Measurements from ENCODE around the gene SLMAP. TPM values are rescaled to one million over a fixed set of nuclear protein-coding genes. Genes with fewer than 3 reads are reported as not detected.
"Not testable (repeated sequence)": the region's sequence is repeated elsewhere in the genome, so short reads cannot be mapped to it uniquely, and the experiment has no call there.

SLMAP gene
- total RNA-seq, 4 donors from 2014 or later = 49.5 to 56.0 (median 51.0) TPM

GRCh38 chr3:57855281-57855680 is 99.2 kb downstream of the SLMAP start:
- no peak overlapping the region for H3K4me3 ChIP-seq (ENCODE audit: low read depth, poor library complexity, severe bottlenecking)
- DNase-seq (ENCODE audit: low spot score in 2 of 2) = no peak
- intact Hi-C loops (cut with DNase I; ENCODE audit: low total_unique reads) = no loop called here
- no peak for TF ChIP-seq POLR2A (IDR thresholded peaks at IDR 0.05)
- WGBS, 2 donors = 97 to 100% methylated on average over 1 of the region's 1 CpG

DNA sequence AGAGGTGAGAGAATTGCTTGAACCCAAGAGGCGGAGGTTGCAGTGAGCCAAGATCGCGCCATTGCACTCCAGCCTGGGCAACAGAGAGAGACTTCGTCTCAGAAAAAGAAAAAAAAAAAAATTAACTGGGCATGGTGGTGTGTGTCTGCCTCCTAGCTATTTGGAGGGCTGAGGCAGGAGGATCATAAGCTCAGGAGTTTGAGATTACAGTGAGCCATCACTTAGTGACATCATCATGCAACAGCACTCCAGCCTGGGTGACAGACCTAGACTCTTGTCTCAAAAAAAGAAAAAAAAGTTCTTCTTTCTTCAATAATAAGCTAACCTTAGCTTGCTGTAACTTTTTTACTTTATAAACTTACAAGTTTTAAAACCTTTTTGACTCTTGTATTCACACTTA is 99.8 kb downstream of the SLMAP start:
- no peak overlapping the region for H3K4me3 ChIP-seq (ENCODE audit: low read depth, poor library complexity, severe bottlenecking)
- WGBS, 2 donors = 86 to 91% methylated on average over 4 of the region's 4 CpGs
- intact Hi-C loops (cut with DNase I; ENCODE audit: low total_unique reads) = no loop called here
- no peak for DNase-seq (ENCODE audit: low spot score in 2 of 2)
- TF ChIP-seq POLR2A (IDR thresholded peaks at IDR 0.05) = no peak
- TF ChIP-seq, protein P1, sequence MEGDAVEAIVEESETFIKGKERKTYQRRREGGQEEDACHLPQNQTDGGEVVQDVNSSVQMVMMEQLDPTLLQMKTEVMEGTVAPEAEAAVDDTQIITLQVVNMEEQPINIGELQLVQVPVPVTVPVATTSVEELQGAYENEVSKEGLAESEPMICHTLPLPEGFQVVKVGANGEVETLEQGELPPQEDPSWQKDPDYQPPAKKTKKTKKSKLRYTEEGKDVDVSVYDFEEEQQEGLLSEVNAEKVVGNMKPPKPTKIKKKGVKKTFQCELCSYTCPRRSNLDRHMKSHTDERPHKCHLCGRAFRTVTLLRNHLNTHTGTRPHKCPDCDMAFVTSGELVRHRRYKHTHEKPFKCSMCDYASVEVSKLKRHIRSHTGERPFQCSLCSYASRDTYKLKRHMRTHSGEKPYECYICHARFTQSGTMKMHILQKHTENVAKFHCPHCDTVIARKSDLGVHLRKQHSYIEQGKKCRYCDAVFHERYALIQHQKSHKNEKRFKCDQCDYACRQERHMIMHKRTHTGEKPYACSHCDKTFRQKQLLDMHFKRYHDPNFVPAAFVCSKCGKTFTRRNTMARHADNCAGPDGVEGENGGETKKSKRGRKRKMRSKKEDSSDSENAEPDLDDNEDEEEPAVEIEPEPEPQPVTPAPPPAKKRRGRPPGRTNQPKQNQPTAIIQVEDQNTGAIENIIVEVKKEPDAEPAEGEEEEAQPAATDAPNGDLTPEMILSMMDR (IDR thresholded peaks at IDR 0.05) = no peak

- WGBS, 2 donors = 61 to 67% methylated on average over 2 of the region's 2 CpGs
- DNase-seq (ENCODE audit: low spot score in 2 of 2) = no peak
- TF ChIP-seq, protein P1 (IDR thresholded peaks at IDR 0.05) = no peak
- TF ChIP-seq POLR2A (IDR thresholded peaks at IDR 0.05) = no peak
- no peak overlapping the region for H3K4me3 ChIP-seq (ENCODE audit: low read depth, poor library complexity, severe bottlenecking)
- intact Hi-C loops (cut with DNase I; ENCODE audit: low total_unique reads) = no loop called here
Observed at GRCh38 chr3:57856675-57857074, 100.6 kb downstream of the SLMAP start.

- no peak for DNase-seq (ENCODE audit: low spot score in 2 of 2)
- TF ChIP-seq POLR2A (IDR thresholded peaks at IDR 0.05) = no peak
- TF ChIP-seq, protein P1 (IDR thresholded peaks at IDR 0.05) = no peak
- H3K4me3 ChIP-seq (ENCODE audit: low read depth, poor library complexity, severe bottlenecking) = no peak overlapping the region
- intact Hi-C loops (cut with DNase I; ENCODE audit: low total_unique reads) = no loop called here
Observed at GRCh38 chr3:57862894-57863293, 106.8 kb downstream of the SLMAP start.

GRCh38 chr3:57863380-57863779 is 107.3 kb downstream of the SLMAP start:
- 72 to 95% methylated on average over 2 of the region's 2 CpGs for WGBS, 2 donors
- TF ChIP-seq, protein P1 (IDR thresholded peaks at IDR 0.05) = no peak
- no peak for TF ChIP-seq POLR2A (IDR thresholded peaks at IDR 0.05)
- no peak for DNase-seq (ENCODE audit: low spot score in 2 of 2)
- H3K4me3 ChIP-seq (ENCODE audit: low read depth, poor library complexity, severe bottlenecking) = no peak overlapping the region
- intact Hi-C loops (cut with DNase I; ENCODE audit: low total_unique reads) = no loop called here

DNA sequence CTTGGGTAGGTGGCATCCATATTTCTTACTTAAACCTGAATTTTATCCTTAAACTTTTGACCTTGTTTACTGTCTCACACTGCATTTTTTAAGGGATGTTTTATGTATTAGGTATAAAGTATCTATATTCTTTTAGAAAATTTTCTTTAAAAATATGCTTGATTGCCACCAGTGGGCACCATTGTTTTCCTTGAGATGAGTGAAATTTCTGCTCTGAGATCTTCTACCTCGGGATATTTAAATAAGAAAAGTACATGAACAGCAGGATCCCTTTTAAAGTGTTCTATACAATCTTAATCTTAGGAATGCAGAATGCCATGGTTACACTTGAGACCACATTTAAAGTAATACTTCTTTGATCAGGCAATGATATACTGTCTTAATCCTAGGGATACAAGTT is 108.7 kb downstream of the SLMAP start:
- TF ChIP-seq, protein P1 (IDR thresholded peaks at IDR 0.05) = no peak
- no peak for TF ChIP-seq POLR2A (IDR thresholded peaks at IDR 0.05)
- DNase-seq (ENCODE audit: low spot score in 2 of 2) = no peak
- H3K4me3 ChIP-seq (ENCODE audit: low read depth, poor library complexity, severe bottlenecking) = no peak overlapping the region
- 6 to 8% methylated on average over 1 of the region's 1 CpG for WGBS, 2 donors
- intact Hi-C loops (cut with DNase I; ENCODE audit: low total_unique reads) = no loop called here

DNA sequence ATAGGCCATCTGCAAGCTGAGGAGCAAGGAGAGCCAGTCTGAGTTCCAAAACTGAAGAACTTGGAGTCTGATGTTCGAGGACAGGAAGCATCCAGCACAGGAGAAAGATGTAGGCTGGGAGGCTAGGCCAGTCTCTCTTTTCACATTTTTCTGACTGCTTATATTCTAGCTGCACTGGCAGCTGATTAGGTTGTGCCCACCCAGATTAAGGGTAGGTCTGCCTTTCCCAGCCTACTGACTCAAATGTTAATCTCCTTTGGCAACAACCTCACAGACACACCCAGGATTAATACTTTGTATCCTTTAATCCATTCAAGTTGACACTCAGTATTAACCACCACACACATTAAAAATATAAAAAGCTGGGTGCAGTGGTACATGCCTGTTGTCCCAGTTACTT is 113.0 kb downstream of the SLMAP start:
- DNase-seq (ENCODE audit: low spot score in 2 of 2); H3K4me3 ChIP-seq (ENCODE audit: low read depth, poor library complexity, severe bottlenecking); intact Hi-C loops (cut with DNase I; ENCODE audit: low total_unique reads): not testable (repeated sequence)
- WGBS, 2 donors = 91 to 100% methylated on average over 1 of the region's 1 CpG

All from lower leg skin (tissue), 4 donors.